ENCODE results near the gene RPL7A.

- TF ChIP-seq POLR2A (IDR thresholded peaks at IDR 0.05; ENCODE audit: low read depth, low read length) = peak; percentile 51
- no peak; the same call in 1 of the 2 replicates for TF ChIP-seq POLR2AphosphoS5 (IDR thresholded peaks at IDR 0.05; ENCODE audit: low read depth, low read length)
- no peak for TF ChIP-seq TAF1 (IDR thresholded peaks at IDR 0.05; ENCODE audit: low read depth, low read length)
- TF ChIP-seq SPI1 (IDR thresholded peaks at IDR 0.05; ENCODE audit: low read depth, low read length) = no peak
- 0 out of 2 replicates have a peak, but pooled peaks have one; percentile 6 for TF ChIP-seq POU2F2 (IDR thresholded peaks at IDR 0.05; ENCODE audit: low read depth, low read length)
Observed at GRCh38 chr9:133361507-133362092, 13.6 kb downstream of the RPL7A start.

Measured in GM12891 (cell line).